ENCODE data around the gene KHSRP.

- TF ChIP-seq FOXP2 (optimal IDR thresholded peaks at IDR 0.05; ENCODE audit: control extremely low read depth, extremely low read length, insufficient read depth) (no peak), POLR2AphosphoS5 (IDR thresholded peaks at IDR 0.05; ENCODE audit: borderline replicate concordance, low read depth, low read length) (no peak), EZH2 (IDR thresholded peaks at IDR 0.05) (no peak)
These were observed 10.6 kb downstream of the KHSRP start for GRCh38 chr19:6413721-6414643.
